Panc1 (cell line): ENCODE results near the gene RASL11B. TPM values are rescaled to one million over a fixed set of nuclear protein-coding genes. Genes with fewer than 3 reads are reported as not detected.

ENCODE experiments used
- ATAC-seq: fragments of 200-7000 bp; cut with Tn5 transposase; 2 replicates; pipeline ENCODE4 v1.9.1; 2020; ENCODE audit warnings: mild to moderate bottlenecking, moderate library complexity
- BruUV-seq: library from RNA; stranded (reverse); fragments of 400-500 nt; replicated peaks from 2 replicates; lab custom pipeline; 2021; lab: Mats Ljungman, UMichigan
- CTCF ChIA-PET: fragments of 300-600 bp; sonication (Branson Sonifier 250); formaldehyde crosslinking; loops from one replicate; lab custom pipeline; 2022; ENCODE audit warnings: antibody characterized with exemption; lab: Charles Lee
- POLR2A ChIA-PET: fragments of 300-600 bp; sonication (Branson Sonifier 250); formaldehyde crosslinking; loops from one replicate; lab custom pipeline; 2022; ENCODE audit warnings: antibody characterized with exemption; lab: Charles Lee
- DNase-seq: peaks from one replicate; pipeline ENCODE4 v3.0.0-alpha.2; 2010; ENCODE audit warnings: low read depth, low spot score
- H3K27ac ChIP-seq: 2 replicates; pipeline ENCODE4 v1.5.1; 2011; ENCODE audit warnings: mild to moderate bottlenecking, low read length, inconsistent platforms
- H3K27me3 ChIP-seq: fragments of 200-500 bp; sonication (Bioruptor generic); 2 replicates; pipeline ENCODE4 v1.6.0; 2014; ENCODE audit warnings: low read length, inconsistent platforms; ENCODE audit not compliant: control insufficient read depth, insufficient read depth
- H3K36me3 ChIP-seq: fragments of 200-500 bp; sonication (Bioruptor generic); 2 replicates; pipeline ENCODE4 v1.5.1; 2014; ENCODE audit warnings: inconsistent platforms, mild to moderate bottlenecking, low read length, moderate library complexity; ENCODE audit not compliant: control insufficient read depth, insufficient read depth
- H3K4me1 ChIP-seq: 2 replicates; pipeline ENCODE4 v1.5.1; 2011; ENCODE audit warnings: inconsistent platforms, mild to moderate bottlenecking, low read length, moderate library complexity; ENCODE audit not compliant: control insufficient read depth, insufficient read depth
- H3K4me3 ChIP-seq, 2 experiments: 2 replicates each; pipeline ENCODE4 v1.5.1; 2011 to 2012; ENCODE audit warnings: low read depth in 2 of 2, low read length in 2 of 2, mild to moderate bottlenecking in 2 of 2, inconsistent platforms in 1 of 2, moderate library complexity in 1 of 2
- H3K9me3 ChIP-seq: fragments of 200-500 bp; sonication (Bioruptor generic); 2 replicates; pipeline ENCODE4 v1.5.1; 2014; ENCODE audit warnings: low read depth, mild to moderate bottlenecking, inconsistent platforms, low read length, moderate library complexity; ENCODE audit not compliant: control insufficient read depth, insufficient read depth
- CTCF ChIP-seq: fragments of 450-650 bp; IDR thresholded peaks from 2 replicates; pipeline ENCODE4 v1.5.1; 2017; ENCODE audit warnings: mild to moderate bottlenecking
- POLR2AphosphoS5 ChIP-seq: IDR thresholded peaks from 2 replicates; pipeline ENCODE4 v1.6.1; 2012; ENCODE audit warnings: mild to moderate bottlenecking, low read depth, low read length, moderate library complexity
- SIN3A ChIP-seq: IDR thresholded peaks from 2 replicates; pipeline ENCODE4 v1.6.1; 2012; ENCODE audit warnings: low read depth, mild to moderate bottlenecking, low read length, moderate library complexity, borderline replicate concordance; ENCODE audit not compliant: insufficient read depth
- TCF7L2 ChIP-seq: IDR thresholded peaks from 2 replicates; pipeline ENCODE4 v1.6.1; 2011; ENCODE audit warnings: mild to moderate bottlenecking, low read depth, low read length, inconsistent platforms
- in situ Hi-C: cut with HindIII; loops from 2 replicates; pipeline ENCODE4 v1.10.0; 2016; ENCODE audit warnings: low sequenced_read_pairs, low pct_unique_long_range_greater_than_20kb
- intact Hi-C: fragments of 100-400 bp; cut with micrococcal nuclease; formaldehyde crosslinking; loops from one replicate; pipeline ENCODE4 v1.10.0; 2022; ENCODE audit not compliant: unreplicated experiment
- total RNA-seq: library from RNA; stranded (reverse); gene quantifications from one replicate; pipeline ENCODE4 v1.2.1, GENCODE V29; 2021; ENCODE audit not compliant: unreplicated experiment
- TF ChIP-seq, protein P1 (sequence below), 2 experiments: IDR thresholded peaks; 2 replicates each; pipeline ENCODE4 v1.6.1; 2011 to 2012; ENCODE audit warnings: low read depth in 2 of 2, control low read depth in 1 of 2, low read length in 1 of 2, mild to moderate bottlenecking in 1 of 2, moderate library complexity in 1 of 2; ENCODE audit not compliant: insufficient read depth in 1 of 2

Gene RASL11B
- total RNA-seq, 1 experiment from 2014 or later, result 0.21 TPM

GRCh38 chr4:52852041-52852440, 10.1 kb upstream of the RASL11B start:
- no peaks in the 10 kb centered on the region for H3K9me3 ChIP-seq
- ChIA-PET CTCF (no interaction called here), POLR2A (no interaction called here)
- no TSS peak for BruUV-seq
- H3K4me3 ChIP-seq, result no peak overlapping the region
- H3K36me3 ChIP-seq, result no peaks in the 10 kb centered on the region
- no peaks in the 10 kb centered on the region for H3K27me3 ChIP-seq
- no peak overlapping the region for H3K27ac ChIP-seq
- ATAC-seq, result no peak
- in situ Hi-C loops (no loop called here), intact Hi-C loops (no loop called here)
- TF ChIP-seq SIN3A (no peak), TCF7L2 (no peak)
- H3K4me1 ChIP-seq, result no peaks in the 10 kb centered on the region
- DNase-seq, result no peak

DNA sequence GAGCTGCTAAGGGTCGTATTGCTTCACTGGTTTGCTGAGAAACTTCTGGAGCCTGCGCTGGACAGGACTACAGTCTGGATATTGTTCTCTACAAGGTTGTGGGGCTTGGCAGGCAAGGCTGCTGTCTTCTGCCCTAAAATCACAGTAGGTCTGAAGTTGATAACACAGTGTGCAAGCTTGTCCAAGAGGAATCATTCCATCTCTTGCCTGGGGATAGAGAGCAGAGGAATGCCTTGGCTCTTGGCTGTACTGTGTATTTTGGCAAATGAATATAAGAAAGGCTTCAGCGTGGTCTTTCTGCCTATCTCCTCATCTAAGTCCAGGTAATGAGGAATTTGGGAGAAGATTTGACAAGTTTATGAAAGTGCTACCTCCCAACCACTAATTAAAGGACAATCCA, 9.4 kb upstream of the RASL11B start:
- no peaks in the 10 kb centered on the region for H3K9me3 ChIP-seq
- no peaks in the 10 kb centered on the region for H3K4me1 ChIP-seq
- CTCF ChIA-PET, result no interaction called here
- intact Hi-C loops (no loop called here), in situ Hi-C loops (no loop called here)
- TF ChIP-seq CTCF (no peak), TCF7L2 (no peak), SIN3A (no peak)
- TF ChIP-seq, protein P1, sequence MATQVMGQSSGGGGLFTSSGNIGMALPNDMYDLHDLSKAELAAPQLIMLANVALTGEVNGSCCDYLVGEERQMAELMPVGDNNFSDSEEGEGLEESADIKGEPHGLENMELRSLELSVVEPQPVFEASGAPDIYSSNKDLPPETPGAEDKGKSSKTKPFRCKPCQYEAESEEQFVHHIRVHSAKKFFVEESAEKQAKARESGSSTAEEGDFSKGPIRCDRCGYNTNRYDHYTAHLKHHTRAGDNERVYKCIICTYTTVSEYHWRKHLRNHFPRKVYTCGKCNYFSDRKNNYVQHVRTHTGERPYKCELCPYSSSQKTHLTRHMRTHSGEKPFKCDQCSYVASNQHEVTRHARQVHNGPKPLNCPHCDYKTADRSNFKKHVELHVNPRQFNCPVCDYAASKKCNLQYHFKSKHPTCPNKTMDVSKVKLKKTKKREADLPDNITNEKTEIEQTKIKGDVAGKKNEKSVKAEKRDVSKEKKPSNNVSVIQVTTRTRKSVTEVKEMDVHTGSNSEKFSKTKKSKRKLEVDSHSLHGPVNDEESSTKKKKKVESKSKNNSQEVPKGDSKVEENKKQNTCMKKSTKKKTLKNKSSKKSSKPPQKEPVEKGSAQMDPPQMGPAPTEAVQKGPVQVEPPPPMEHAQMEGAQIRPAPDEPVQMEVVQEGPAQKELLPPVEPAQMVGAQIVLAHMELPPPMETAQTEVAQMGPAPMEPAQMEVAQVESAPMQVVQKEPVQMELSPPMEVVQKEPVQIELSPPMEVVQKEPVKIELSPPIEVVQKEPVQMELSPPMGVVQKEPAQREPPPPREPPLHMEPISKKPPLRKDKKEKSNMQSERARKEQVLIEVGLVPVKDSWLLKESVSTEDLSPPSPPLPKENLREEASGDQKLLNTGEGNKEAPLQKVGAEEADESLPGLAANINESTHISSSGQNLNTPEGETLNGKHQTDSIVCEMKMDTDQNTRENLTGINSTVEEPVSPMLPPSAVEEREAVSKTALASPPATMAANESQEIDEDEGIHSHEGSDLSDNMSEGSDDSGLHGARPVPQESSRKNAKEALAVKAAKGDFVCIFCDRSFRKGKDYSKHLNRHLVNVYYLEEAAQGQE (IDR thresholded peaks at IDR 0.05; ENCODE audit: insufficient read depth in 1 of 2, low read depth in 2 of 2, low read length in 1 of 2), result no peak
- no peaks in the 10 kb centered on the region for H3K27me3 ChIP-seq
- no peak overlapping the region for H3K4me3 ChIP-seq
- no peak for DNase-seq
- no peaks in the 10 kb centered on the region for H3K36me3 ChIP-seq
- POLR2A ChIA-PET, result no interaction called here
- no peak for ATAC-seq
- no peak overlapping the region for H3K27ac ChIP-seq
- BruUV-seq, result no TSS peak

GRCh38 chr4:52853351-52853750, 8.8 kb upstream of the RASL11B start:
- Histone ChIP-seq H3K27ac (no peak overlapping the region), H3K4me3 (no peak overlapping the region)
- in situ Hi-C loops, result no loop called here

More at GRCh38 chr4:52853351-52853750, 8.8 kb upstream of the RASL11B start:
- Histone ChIP-seq H3K27me3 (no peaks in the 10 kb centered on the region), H3K9me3 (0 out of 2 replicates have a peak, but pooled peaks cover 3% of the 10 kb centered on the region), H3K36me3 (no peaks in the 10 kb centered on the region), H3K4me1 (no peaks in the 10 kb centered on the region)
- ChIA-PET POLR2A (no interaction called here), CTCF (no interaction called here)
- intact Hi-C loops, result no loop called here
- no TSS peak for BruUV-seq
- no peak for TF ChIP-seq SIN3A
- TF ChIP-seq, protein P1 (IDR thresholded peaks at IDR 0.05; ENCODE audit: insufficient read depth in 1 of 2, low read depth in 2 of 2, low read length in 1 of 2), result no peak
- no peak for TF ChIP-seq CTCF
- no peak for TF ChIP-seq POLR2AphosphoS5
- TF ChIP-seq TCF7L2, result no peak
- DNase-seq (no peak), ATAC-seq (no peak)
